Heart left ventricle (tissue), 16 donors: ENCODE measurements around the gene OXNAD1. TPM values are rescaled to one million over a fixed set of nuclear protein-coding genes. Genes with fewer than 3 reads are reported as not detected.

ENCODE experiments used
- ATAC-seq, 4 donors: fragments of 200-7000 bp; cut with Tn5 transposase; one replicate each; pipeline ENCODE4 v1.9.1; 2020 to 2022; ENCODE audit warnings: moderate library complexity in 4 of 4, mild to moderate bottlenecking in 3 of 4, moderate number of reproducible peaks in 1 of 4
- DNase-seq, 5 donors: peaks; one replicate each; pipeline ENCODE4 v3.0.0-alpha.2; 2020
- H3K27ac ChIP-seq, 12 donors: fragments of 200-600 bp; sonication (generic) in 4 of 12; one replicate each; pipeline versions ENCODE4 v1.5.0 to v1.8.0; 2016 to 2022; ENCODE audit warnings: mild to moderate bottlenecking in 2 of 12
- H3K27me3 ChIP-seq, 9 donors: fragments of 200-600 bp; sonication (generic) in 2 of 9; one replicate each; pipeline versions ENCODE4 v1.5.1 to v1.8.0; 2016 to 2022; ENCODE audit warnings: mild to moderate bottlenecking in 3 of 9
- H3K36me3 ChIP-seq, 9 donors: fragments of 200-600 bp; sonication (generic) in 2 of 9; one replicate each; pipeline versions ENCODE4 v1.5.0 to v1.8.0; 2018 to 2022; ENCODE audit warnings: mild to moderate bottlenecking in 2 of 9
- H3K4me1 ChIP-seq, 12 donors: fragments of 200-600 bp; sonication (generic) in 4 of 12; one replicate each; pipeline versions ENCODE4 v1.5.0 to v1.8.0; 2016 to 2022; ENCODE audit warnings: mild to moderate bottlenecking in 3 of 12
- H3K4me3 ChIP-seq, 12 donors: fragments of 200-600 bp; sonication (generic) in 4 of 12; one replicate each; pipeline versions ENCODE4 v1.5.0 to v1.8.0; 2017 to 2022; ENCODE audit warnings: mild to moderate bottlenecking in 9 of 12, moderate library complexity in 4 of 12
- H3K9me3 ChIP-seq, 12 donors: fragments of 200-600 bp; sonication (generic) in 4 of 12; one replicate each; pipeline versions ENCODE4 v1.5.0 to v1.8.0; 2016 to 2022; ENCODE audit warnings: mild to moderate bottlenecking in 1 of 12
- CTCF ChIP-seq, 12 donors: fragments of 200-600 bp; sonication (generic) in 4 of 12; IDR thresholded peaks; one replicate each; pipeline versions ENCODE4 v1.5.0 to v1.8.0; 2018 to 2022; ENCODE audit warnings: antibody characterized with exemption in 12 of 12, mild to moderate bottlenecking in 5 of 12
- POLR2A ChIP-seq, 2 donors: fragments of 450-650 bp; IDR thresholded peaks; one replicate each; pipeline ENCODE4 v1.6.1; 2017; ENCODE audit warnings: antibody characterized with exemption in 2 of 2, mild to moderate bottlenecking in 2 of 2, moderate library complexity in 2 of 2
- WGBS, 4 donors: extraction: QIAGEN DNeasy Blood & Tissue Kit in 2 of 4; methylation state at CpG; one replicate each; pipeline versions ENCODE4 v1.1.5 to v1.1.7; 2013 to 2018; 5-methylcytosine and 5-hydroxymethylcytosine counted together
- intact Hi-C, 10 donors: fragments of 100-400 bp; cut with DNase I; formaldehyde crosslinking; loops; one replicate each; pipeline versions ENCODE4 v1.11.1 to v1.14.2; 2022
- polyA plus RNA-seq, 2 donors: library from polyadenylated mRNA; stranded (reverse); fragments of 200-250 nt; gene quantifications; one replicate each; pipeline ENCODE4 v1.2.3, GENCODE V29; 2013
- total RNA-seq, 9 donors: library from RNA; depleted of rRNA in 2 of 9; stranded (reverse); fragments of >200 nt in 2 of 9; fragmentation: NEBNext Ultra II Directional in 3 of 9; extraction: Animal tissue kit (Norgen Biotek cat#: 25700) in 3 of 9; gene quantifications; one replicate each; pipeline versions ENCODE4 v1.1.0 to v1.2.4, GENCODE V29; 2016 to 2023
- donor health status: ischemic (EF 13 %, LVEDD 7.1; RV severe dilation, severe dysfunction).
- donor health status: healthy with polysubstance abuse.
- donor health status: DM: no; HTN: yes; CAD: no.
- donor health status: DM: no; HTN: no; CAD: no.
- donor health status: ischemic (EF 25% LVEDD 6.9; RV normal size, moderate dysfunction).
- donor health status: ischemic (EF 25% LVEDD 5.7; RV mildly dilated, moderate dysfunction).
- donor health status: healthy.
- donor health status: DM: yes; HTN: yes; CAD: no.
- donor health status: ischemic (EF 35%, LVEDD 5.7; RV mildly dilated, moderate dysfunction).
- donor health status: nonischemic (EF 11% LVEDD 7.7; RV severe dilation, severe dysfunction).
- donor health status: DM: yes; HTN: yes; CAD: no.
- donor health status: PGD.
- donor health status: ischemic (EF 29% LVEDD 5.4; RV normal size, mild dysfunction).
- donor health status: nonischemic (EF 23%, LVEDD 6.1; RV moderate dilation, normal function).

OXNAD1 gene
- total and polyA plus RNA-seq, 11 donors = 7.3 to 26.9 (median 18.1) TPM

- H3K36me3 ChIP-seq = peaks cover 0 to 29% (median 13%) of the 10 kb centered on the region in 9 donors
- intact Hi-C loops = no loop called here
- WGBS, 4 donors = 89 to 92% (median 91%) methylated on average over 6 of the region's 6 CpGs
- DNase-seq (no peak), ATAC-seq (no peak)
- no peaks in the 10 kb centered on the region for H3K27me3 ChIP-seq
- peaks cover 0 to 37% (median 17%) of the 10 kb centered on the region in 12 donors for H3K4me1 ChIP-seq
- TF ChIP-seq CTCF (IDR thresholded peaks at IDR 0.05) (no peak), POLR2A (IDR thresholded peaks at IDR 0.05) (no peak)
- no peak overlapping the region for H3K4me3 ChIP-seq
- no peak overlapping the region for H3K27ac ChIP-seq
- H3K9me3 ChIP-seq = peaks cover 0 to 14% (median 0%) of the 10 kb centered on the region in 12 donors
These were observed 71.8 kb downstream of the OXNAD1 start for GRCh38 chr3:16336825-16337224.

GRCh38 chr3:16337856-16338540 is 73.0 kb downstream of the OXNAD1 start:
- DNase-seq = no peak
- intact Hi-C loops = no loop called here
- peak overlapping the region in 1 of 12 donors; percentile 51 for H3K27ac ChIP-seq
- peaks cover 0 to 30% (median 15%) of the 10 kb centered on the region in 12 donors for H3K4me1 ChIP-seq
- TF ChIP-seq POLR2A (IDR thresholded peaks at IDR 0.05) = no peak
- no peak for TF ChIP-seq CTCF (IDR thresholded peaks at IDR 0.05)
- no peak overlapping the region for H3K4me3 ChIP-seq
- peak; percentile 30 to 61 (median 58) for ATAC-seq
- peaks cover 0 to 8% (median 0%) of the 10 kb centered on the region in 12 donors for H3K9me3 ChIP-seq
- H3K36me3 ChIP-seq = peaks cover 0 to 29% (median 13%) of the 10 kb centered on the region in 9 donors
- no peaks in the 10 kb centered on the region for H3K27me3 ChIP-seq
- 69 to 78% (median 73%) methylated on average over 15 of the region's 15 CpGs for WGBS, 4 donors

- peak overlapping the region in 1 of 12 donors; percentile 51 for H3K27ac ChIP-seq
- 36 to 56% (median 49%) methylated on average over 1 of the region's 1 CpG for WGBS, 4 donors
- DNase-seq = no peak
- ATAC-seq = peak in 3 of 4 donors; percentile 28 to 75 (median 74)
- peaks cover 0 to 32% (median 14%) of the 10 kb centered on the region in 12 donors for H3K4me1 ChIP-seq
- H3K9me3 ChIP-seq = peaks cover 0 to 8% (median 0%) of the 10 kb centered on the region in 12 donors
- TF ChIP-seq CTCF (IDR thresholded peaks at IDR 0.05) (no peak), POLR2A (IDR thresholded peaks at IDR 0.05) (no peak)
- H3K4me3 ChIP-seq = no peak overlapping the region
- intact Hi-C loops = no loop called here
- no peaks in the 10 kb centered on the region for H3K27me3 ChIP-seq
- H3K36me3 ChIP-seq = peaks cover 0 to 29% (median 13%) of the 10 kb centered on the region in 9 donors
These were observed 74.0 kb downstream of the OXNAD1 start for GRCh38 chr3:16338999-16339398.

GRCh38 chr3:16343101-16343500 is 78.1 kb downstream of the OXNAD1 start:
- H3K27ac ChIP-seq = no peak overlapping the region
- 79 to 85% (median 83%) methylated on average over 1 of the region's 1 CpG for WGBS, 4 donors
- ATAC-seq = peak in 1 of 4 donors; percentile 29

More at GRCh38 chr3:16343101-16343500, 78.1 kb downstream of the OXNAD1 start:
- H3K36me3 ChIP-seq = peaks cover 0 to 41% (median 17%) of the 10 kb centered on the region in 9 donors
- TF ChIP-seq CTCF (IDR thresholded peaks at IDR 0.05) (no peak), POLR2A (IDR thresholded peaks at IDR 0.05) (no peak)
- H3K4me3 ChIP-seq = no peak overlapping the region
- H3K9me3 ChIP-seq = peaks cover 0 to 2% (median 0%) of the 10 kb centered on the region in 12 donors
- H3K4me1 ChIP-seq = peaks cover 0 to 24% (median 10%) of the 10 kb centered on the region in 12 donors
- H3K27me3 ChIP-seq = no peaks in the 10 kb centered on the region
- intact Hi-C loops = no loop called here
- DNase-seq = no peak
